ENCODE results near the gene ZNF282. TPM values are rescaled to one million over a fixed set of nuclear protein-coding genes. Genes with fewer than 3 reads are reported as not detected.
A peak's percentile ranks its signal among the peaks of the same experiment; 100 is the strongest.

ZNF282 gene
- total and polyA plus RNA-seq, 9 of the 15 experiments (the other 6 are each of a cell fraction or from before 2014, with no cell fraction given): 0.76 to 58.6 (median 17.4) TPM

DNA sequence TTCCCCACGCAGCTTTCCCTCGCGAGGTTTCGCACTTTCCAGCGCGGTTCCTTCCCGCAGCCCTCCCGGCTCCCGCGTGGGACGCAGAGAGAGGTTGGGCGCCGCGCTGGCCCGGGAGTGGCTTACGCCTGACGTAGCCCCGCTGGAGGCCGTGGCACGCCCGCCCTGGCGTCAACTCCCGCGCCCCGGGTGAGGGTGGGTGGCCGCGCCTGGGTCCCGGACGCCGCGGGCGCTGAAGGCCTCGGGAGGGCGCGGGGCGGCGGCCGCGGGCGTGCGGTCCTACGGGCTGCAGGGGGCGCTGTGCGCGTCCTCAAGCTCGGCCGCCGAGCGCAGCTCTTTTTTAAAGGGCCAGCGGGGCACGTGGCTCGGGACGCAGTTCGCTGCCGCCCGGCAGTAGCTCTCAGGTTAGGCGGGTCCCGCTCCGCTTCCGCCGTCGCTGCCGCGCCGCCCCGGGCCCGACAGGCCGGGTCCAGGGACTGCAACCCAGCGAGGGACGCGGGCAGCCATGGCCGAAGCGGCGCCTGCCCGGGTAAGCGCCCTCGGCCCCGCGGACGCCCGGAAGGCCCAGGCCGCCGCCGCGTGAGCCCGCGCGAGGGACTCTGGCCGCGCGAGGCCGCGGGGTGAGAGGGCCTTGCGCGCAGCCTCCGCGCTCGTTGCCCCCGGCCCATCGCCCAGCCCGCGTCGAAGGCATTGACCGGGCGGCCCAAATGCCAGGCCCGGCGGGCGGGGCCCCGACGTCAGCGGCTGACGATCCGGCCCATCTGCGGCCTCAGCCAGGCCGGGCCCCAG, 66.7 kb downstream of the ZNF282 start, which contains the start of gene ZNF783 (continued):
- TF ChIP-seq FOXP1 (CRISPR knock-in tag; IDR thresholded peaks at IDR 0.05) (peak; percentile 77; the same call in 1 of the 2 replicates), BCL6 (CRISPR knock-in tag; IDR thresholded peaks at IDR 0.05) (no peak), SMARCC2 (IDR thresholded peaks at IDR 0.05; ENCODE audit: low read depth) (no peak), ZNF57 (CRISPR knock-in tag; IDR thresholded peaks at IDR 0.05) (no peak), POLR3A (IDR thresholded peaks at IDR 0.05; ENCODE audit: borderline replicate concordance, extremely low read depth, insufficient read depth, insufficient read length) (no peak), FOXA1 (IDR thresholded peaks at IDR 0.05; ENCODE audit: borderline replicate concordance) (no peak), HOXB6 (CRISPR knock-in tag; IDR thresholded peaks at IDR 0.05; ENCODE audit: borderline replicate concordance) (no peak), ZNF561 (CRISPR knock-in tag; conservative IDR thresholded peaks at IDR 0.05) (no peak), HNRNPUL1 (IDR thresholded peaks at IDR 0.05; ENCODE audit: low read length) (no peak), XRCC4 (IDR thresholded peaks at IDR 0.05; ENCODE audit: extremely low read depth, insufficient read depth, insufficient read length) (no peak), SMARCA5 (IDR thresholded peaks at IDR 0.05) (no peak), ELF2 (CRISPR knock-in tag; IDR thresholded peaks at IDR 0.05) (no peak), ARID1B (IDR thresholded peaks at IDR 0.05) (no peak), SAFB (IDR thresholded peaks at IDR 0.05; ENCODE audit: borderline replicate concordance, low read depth, low read length) (peak; percentile 89), ADNP (tag; IDR thresholded peaks at IDR 0.05) (no peak), KAT8 (IDR thresholded peaks at IDR 0.05; ENCODE audit: low read depth) (no peak), BACH1 (tag; IDR thresholded peaks at IDR 0.05) (no peak), ZNF76 (CRISPR knock-in tag; IDR thresholded peaks at IDR 0.05; ENCODE audit: borderline replicate concordance) (no peak), COPS2 (conservative IDR thresholded peaks at IDR 0.05) (no peak), POLR2AphosphoS5 (IDR thresholded peaks at IDR 0.05; ENCODE audit: control insufficient read depth, insufficient read depth, low read depth, low read length) (no peak)
- TF ChIP-seq, protein P1, sequence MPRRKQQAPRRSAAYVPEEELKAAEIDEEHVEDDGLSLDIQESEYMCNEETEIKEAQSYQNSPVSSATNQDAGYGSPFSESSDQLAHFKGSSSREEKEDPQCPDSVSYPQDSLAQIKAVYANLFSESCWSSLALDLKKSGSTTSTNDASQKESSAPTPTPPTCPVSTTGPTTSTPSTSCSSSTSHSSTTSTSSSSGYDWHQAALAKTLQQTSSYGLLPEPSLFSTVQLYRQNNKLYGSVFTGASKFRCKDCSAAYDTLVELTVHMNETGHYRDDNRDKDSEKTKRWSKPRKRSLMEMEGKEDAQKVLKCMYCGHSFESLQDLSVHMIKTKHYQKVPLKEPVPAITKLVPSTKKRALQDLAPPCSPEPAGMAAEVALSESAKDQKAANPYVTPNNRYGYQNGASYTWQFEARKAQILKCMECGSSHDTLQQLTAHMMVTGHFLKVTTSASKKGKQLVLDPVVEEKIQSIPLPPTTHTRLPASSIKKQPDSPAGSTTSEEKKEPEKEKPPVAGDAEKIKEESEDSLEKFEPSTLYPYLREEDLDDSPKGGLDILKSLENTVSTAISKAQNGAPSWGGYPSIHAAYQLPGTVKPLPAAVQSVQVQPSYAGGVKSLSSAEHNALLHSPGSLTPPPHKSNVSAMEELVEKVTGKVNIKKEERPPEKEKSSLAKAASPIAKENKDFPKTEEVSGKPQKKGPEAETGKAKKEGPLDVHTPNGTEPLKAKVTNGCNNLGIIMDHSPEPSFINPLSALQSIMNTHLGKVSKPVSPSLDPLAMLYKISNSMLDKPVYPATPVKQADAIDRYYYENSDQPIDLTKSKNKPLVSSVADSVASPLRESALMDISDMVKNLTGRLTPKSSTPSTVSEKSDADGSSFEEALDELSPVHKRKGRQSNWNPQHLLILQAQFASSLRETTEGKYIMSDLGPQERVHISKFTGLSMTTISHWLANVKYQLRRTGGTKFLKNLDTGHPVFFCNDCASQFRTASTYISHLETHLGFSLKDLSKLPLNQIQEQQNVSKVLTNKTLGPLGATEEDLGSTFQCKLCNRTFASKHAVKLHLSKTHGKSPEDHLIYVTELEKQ (CRISPR knock-in tag; IDR thresholded peaks at IDR 0.05): no peak
- TF ChIP-seq, protein P2, sequence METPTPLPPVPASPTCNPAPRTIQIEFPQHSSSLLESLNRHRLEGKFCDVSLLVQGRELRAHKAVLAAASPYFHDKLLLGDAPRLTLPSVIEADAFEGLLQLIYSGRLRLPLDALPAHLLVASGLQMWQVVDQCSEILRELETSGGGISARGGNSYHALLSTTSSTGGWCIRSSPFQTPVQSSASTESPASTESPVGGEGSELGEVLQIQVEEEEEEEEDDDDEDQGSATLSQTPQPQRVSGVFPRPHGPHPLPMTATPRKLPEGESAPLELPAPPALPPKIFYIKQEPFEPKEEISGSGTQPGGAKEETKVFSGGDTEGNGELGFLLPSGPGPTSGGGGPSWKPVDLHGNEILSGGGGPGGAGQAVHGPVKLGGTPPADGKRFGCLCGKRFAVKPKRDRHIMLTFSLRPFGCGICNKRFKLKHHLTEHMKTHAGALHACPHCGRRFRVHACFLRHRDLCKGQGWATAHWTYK (CRISPR knock-in tag; IDR thresholded peaks at IDR 0.05): no peak
